Adipocyte (in vitro differentiated cells): Measurements from ENCODE around the gene ENAH.

Experiments used
- DNase-seq: peaks from one replicate; pipeline ENCODE4 v3.0.0-alpha.2; 2015; ENCODE audit warnings: low read depth
- H3K27me3 ChIP-seq: replicated peaks from 2 replicates; pipeline ENCODE4 v1.7.0; 2013; ENCODE audit warnings: mild to moderate bottlenecking, low read length, moderate library complexity; ENCODE audit not compliant: control insufficient read depth, insufficient read depth
- H3K36me3 ChIP-seq: 2 replicates; pipeline ENCODE4 v1.7.0; 2013; ENCODE audit warnings: low read length, mild to moderate bottlenecking, moderate library complexity; ENCODE audit not compliant: control insufficient read depth, insufficient read depth, severe bottlenecking
- H3K4me1 ChIP-seq: 2 replicates; pipeline ENCODE4 v1.7.0; 2013; ENCODE audit warnings: mild to moderate bottlenecking, low read length, moderate library complexity; ENCODE audit not compliant: control insufficient read depth, insufficient read depth
- H3K4me3 ChIP-seq: 2 replicates; pipeline ENCODE4 v1.7.0; 2013; ENCODE audit warnings: mild to moderate bottlenecking, low read length, moderate library complexity
- H3K9ac ChIP-seq: 2 replicates; pipeline ENCODE4 v1.7.0; 2013; ENCODE audit warnings: mild to moderate bottlenecking, low read length, moderate library complexity
- H3K9me3 ChIP-seq: 2 replicates; pipeline ENCODE4 v1.7.0; 2013; ENCODE audit warnings: mild to moderate bottlenecking, low read length, moderate library complexity; ENCODE audit not compliant: control insufficient read depth

ENAH gene

DNA sequence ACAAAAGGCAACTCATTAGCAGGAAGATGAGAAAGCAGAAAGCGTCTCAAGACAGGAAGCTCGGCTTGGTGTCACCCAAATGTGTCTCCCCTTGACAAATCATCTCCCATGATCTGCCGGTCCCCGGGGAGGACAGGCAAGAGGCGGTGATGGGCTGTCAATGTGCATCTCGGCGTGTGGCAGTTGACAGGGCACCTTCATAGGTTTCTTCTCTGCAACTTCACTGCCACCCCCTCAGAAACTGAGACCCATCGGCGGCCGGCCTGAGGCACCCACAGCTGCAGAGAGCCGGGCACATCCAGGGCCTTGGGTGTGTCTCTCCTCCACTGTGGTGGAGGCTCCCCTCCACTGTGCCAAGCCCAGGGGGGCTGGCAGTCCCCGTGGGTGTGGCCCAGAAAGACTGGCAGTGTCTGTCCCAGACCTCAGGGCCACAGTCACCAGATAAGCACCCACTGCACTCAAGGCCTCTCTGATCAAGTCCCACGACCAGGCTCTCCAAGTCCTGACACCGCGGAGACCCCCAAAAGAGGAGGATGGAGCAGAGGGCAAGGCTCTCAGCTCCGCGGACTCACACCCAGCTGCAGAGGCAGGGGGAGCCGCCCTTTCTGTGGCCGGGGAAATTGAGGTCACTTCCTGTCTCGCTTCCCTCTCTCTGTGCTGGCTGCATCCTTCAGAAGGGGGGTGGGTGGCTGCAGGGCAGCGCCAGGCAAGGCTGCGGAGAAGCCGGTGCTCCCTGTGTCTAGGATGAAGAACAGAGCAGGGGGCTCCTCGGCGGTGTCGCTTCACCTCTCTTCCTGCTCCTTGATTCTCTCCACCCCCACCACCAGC, 185.5 kb downstream of the ENAH start:
- no peak overlapping the region for H3K4me3 ChIP-seq
- peaks cover 26% of the 10 kb centered on the region for H3K27me3 ChIP-seq
- H3K9ac ChIP-seq = no peak overlapping the region
- no peaks in the 10 kb centered on the region for H3K9me3 ChIP-seq
- no peaks in the 10 kb centered on the region for H3K4me1 ChIP-seq
- DNase-seq = no peak
- H3K36me3 ChIP-seq = no peaks in the 10 kb centered on the region

DNA sequence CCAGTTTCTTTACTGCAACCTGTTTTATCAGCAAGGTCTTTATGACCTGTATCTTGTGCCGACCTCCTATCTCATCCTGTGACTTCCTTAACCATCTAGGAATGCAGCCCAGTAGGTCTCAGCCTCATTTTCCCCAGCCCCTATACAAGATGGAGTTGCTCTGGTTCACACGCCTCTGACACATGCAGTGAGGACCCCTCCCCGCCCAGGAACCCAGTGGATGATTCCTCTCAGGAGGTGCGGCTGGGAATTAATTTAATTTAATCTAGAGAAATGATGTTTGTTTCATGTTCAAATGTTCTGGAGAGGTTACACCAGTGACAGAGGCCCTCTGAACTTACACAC, 186.1 kb downstream of the ENAH start:
- peaks cover 32% of the 10 kb centered on the region for H3K27me3 ChIP-seq
- H3K36me3 ChIP-seq = no peaks in the 10 kb centered on the region
- H3K4me3 ChIP-seq = no peak overlapping the region
- no peak for DNase-seq
- no peaks in the 10 kb centered on the region for H3K9me3 ChIP-seq
- no peak overlapping the region for H3K9ac ChIP-seq
- H3K4me1 ChIP-seq = no peaks in the 10 kb centered on the region

DNA sequence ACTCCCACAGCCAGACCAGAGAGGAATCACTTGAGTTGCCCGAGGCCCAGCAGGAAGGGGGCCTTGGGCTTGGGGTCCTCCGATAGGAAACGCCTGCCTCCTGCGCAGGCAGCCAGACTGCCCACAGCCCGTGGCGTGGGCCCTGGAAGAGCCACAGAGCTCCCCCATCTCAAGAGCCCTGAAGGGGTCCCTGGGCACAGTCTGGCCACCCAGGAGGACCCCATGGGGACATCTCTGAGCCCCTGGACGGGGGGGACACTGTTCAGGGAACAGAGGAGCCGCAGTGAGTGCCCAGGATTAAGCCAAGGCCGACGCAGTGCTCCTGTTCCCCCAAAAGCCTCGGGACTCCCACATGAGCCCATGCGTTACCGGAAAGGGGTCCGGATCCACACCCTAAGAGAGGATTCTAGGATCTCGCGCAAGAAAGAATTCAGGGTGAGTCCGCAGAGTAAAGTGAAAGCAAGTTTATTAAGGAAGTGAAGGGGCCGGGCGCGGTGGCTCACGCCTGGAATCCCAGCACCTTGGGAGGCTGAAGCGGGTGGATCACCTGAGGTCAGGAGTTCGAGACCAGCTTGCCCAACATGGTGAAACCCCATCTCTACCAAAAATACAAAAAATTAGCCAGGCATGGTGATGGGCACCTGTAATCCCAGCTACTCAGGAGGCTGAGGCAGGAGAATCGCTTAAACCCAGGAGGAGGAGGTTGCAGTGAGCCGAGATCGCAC, 187.0 kb downstream of the ENAH start:
- Histone ChIP-seq H3K27me3 (peaks cover 34% of the 10 kb centered on the region), H3K9ac (no peak overlapping the region), H3K4me1 (peaks cover under 1% of the 10 kb centered on the region), H3K36me3 (no peaks in the 10 kb centered on the region), H3K4me3 (no peak overlapping the region), H3K9me3 (no peaks in the 10 kb centered on the region)
- DNase-seq = no peak

DNA sequence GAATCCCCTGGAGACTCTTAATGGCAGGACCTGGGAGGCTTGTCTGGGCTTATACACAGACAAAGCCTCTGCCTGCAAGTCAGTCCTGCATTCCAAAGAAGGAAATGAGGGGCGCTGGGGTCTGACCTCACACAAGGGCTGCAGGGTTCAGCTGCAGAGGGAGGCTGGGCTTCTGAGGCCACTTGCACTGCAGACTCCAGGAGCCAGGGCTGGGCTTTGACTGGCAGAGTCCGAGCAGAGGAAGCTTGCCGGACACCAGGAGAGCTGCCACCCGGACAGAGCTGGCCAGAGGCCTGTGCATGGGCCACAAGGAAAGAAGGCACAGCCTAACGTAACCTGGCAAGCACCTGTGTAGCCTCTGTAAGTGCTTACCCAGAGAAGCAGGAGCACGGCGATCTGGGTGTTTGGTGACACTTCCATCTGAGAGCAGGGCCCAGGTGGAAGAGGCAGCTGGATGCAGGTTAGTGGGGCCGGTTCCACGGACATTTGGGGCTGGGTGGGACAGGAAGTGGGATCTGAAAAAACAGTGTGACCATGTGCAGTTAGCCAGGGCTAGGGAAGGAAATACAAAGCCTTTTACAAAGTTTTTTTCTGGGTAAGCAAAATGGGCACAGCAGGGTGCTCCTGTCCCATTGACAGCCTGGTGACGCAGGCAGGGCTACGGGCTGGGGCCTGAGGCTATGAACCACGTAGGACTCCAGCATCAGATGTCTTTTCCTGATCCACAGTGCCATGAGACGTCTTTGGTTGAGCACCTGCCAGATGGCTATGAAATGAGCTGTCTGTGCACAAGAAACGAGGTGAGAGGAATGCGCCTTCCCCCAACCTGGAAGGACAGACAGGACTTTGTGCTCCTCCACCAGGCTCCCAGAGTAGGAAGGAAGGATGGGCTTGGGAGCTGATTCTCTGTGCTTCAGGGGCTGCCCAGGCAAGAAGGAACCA, 187.8 kb downstream of the ENAH start:
- Histone ChIP-seq H3K4me1 (peaks cover 9% of the 10 kb centered on the region), H3K27me3 (peaks cover 34% of the 10 kb centered on the region), H3K4me3 (no peak overlapping the region), H3K9me3 (no peaks in the 10 kb centered on the region), H3K36me3 (no peaks in the 10 kb centered on the region), H3K9ac (no peak overlapping the region)
- DNase-seq = no peak

- peaks cover 34% of the 10 kb centered on the region for H3K27me3 ChIP-seq
- no peak overlapping the region for H3K4me3 ChIP-seq
- H3K4me1 ChIP-seq = peaks cover 15% of the 10 kb centered on the region
- H3K9ac ChIP-seq = no peak overlapping the region
- no peaks in the 10 kb centered on the region for H3K36me3 ChIP-seq
- no peaks in the 10 kb centered on the region for H3K9me3 ChIP-seq
- DNase-seq = no peak
These were observed 190.0 kb downstream of the ENAH start for GRCh38 chr1:225462714-225463574.

DNA sequence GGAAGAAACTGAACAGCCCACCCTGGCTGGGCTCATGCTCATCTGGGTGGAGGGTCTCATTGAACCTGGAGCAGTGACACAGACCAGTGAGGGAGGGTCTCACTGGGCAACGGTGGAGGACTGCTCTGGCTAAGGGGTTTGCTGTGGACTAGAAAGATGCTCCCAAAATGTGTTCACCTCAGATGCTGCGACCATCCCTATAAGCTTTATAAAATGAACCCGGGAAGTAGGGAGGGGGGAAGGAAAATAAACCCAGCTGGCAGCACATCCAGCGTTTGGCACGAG, 190.6 kb downstream of the ENAH start:
- DNase-seq = no peak
- no peaks in the 10 kb centered on the region for H3K9me3 ChIP-seq
- H3K4me3 ChIP-seq = no peak overlapping the region
- no peak overlapping the region for H3K9ac ChIP-seq
- H3K36me3 ChIP-seq = no peaks in the 10 kb centered on the region
- peaks cover 15% of the 10 kb centered on the region for H3K4me1 ChIP-seq
- H3K27me3 ChIP-seq = peaks cover 29% of the 10 kb centered on the region

GRCh38 chr1:225461533-225462428, 191.1 kb downstream of the ENAH start:
- peaks cover 24% of the 10 kb centered on the region for H3K27me3 ChIP-seq
- no peak overlapping the region for H3K4me3 ChIP-seq
- no peak for DNase-seq
- H3K9me3 ChIP-seq = no peaks in the 10 kb centered on the region
- no peak overlapping the region for H3K9ac ChIP-seq
- H3K4me1 ChIP-seq = peaks cover 15% of the 10 kb centered on the region
- no peaks in the 10 kb centered on the region for H3K36me3 ChIP-seq

DNA sequence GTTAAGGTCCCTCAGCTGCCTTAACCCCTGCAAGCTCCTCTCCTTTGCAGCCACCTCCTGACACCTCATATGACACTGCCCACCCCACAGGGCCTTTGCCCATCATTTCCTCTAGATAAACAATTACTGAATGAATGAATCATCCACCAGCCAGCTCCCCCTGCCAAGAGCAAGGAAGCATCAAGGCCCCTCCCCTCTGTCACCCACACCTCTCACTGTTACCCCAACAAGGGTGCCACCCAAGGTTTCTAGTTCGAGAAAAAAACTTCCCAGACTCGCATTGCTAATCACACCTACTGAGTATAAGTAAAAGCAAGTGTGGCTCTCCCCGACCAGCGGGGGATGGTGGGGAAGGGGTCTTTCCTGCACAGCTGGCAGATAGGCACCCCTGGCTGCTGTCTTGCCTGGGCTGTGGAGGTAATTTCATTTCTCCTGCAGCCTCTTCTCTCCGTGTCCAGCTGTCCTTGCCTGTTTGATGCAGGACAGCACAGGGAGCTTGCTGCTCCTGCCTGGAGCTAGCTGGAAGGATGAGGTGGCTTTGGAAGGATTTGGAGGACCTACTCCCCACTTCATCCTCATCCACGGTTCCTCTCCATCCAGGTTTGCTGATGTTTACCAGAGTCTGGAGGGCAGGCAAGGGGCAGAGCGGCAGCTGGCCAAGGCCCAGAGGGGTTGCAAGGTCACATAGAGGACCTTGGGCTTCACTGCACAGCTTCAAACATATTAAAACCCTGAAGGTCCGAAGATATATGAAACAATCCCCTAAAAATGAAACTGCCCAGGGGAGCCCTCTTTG, 192.0 kb downstream of the ENAH start:
- DNase-seq = no peak
- no peak overlapping the region for H3K4me3 ChIP-seq

GRCh38 chr1:225460021-225460736, 192.7 kb downstream of the ENAH start:
- peaks cover 20% of the 10 kb centered on the region for H3K27me3 ChIP-seq
- no peaks in the 10 kb centered on the region for H3K36me3 ChIP-seq
- H3K4me1 ChIP-seq = peaks cover 15% of the 10 kb centered on the region
- no peak overlapping the region for H3K9ac ChIP-seq
- no peak overlapping the region for H3K4me3 ChIP-seq
- no peaks in the 10 kb centered on the region for H3K9me3 ChIP-seq
- DNase-seq = no peak

More for the DNA sequence above, 192.0 kb downstream of the ENAH start:
- Histone ChIP-seq H3K36me3 (no peaks in the 10 kb centered on the region), H3K9me3 (no peaks in the 10 kb centered on the region), H3K9ac (no peak overlapping the region), H3K27me3 (peaks cover 24% of the 10 kb centered on the region), H3K4me1 (peaks cover 15% of the 10 kb centered on the region)
